IMR-90 (cell line): ENCODE data around the gene NACC2. TPM values are rescaled to one million over a fixed set of nuclear protein-coding genes. Genes with fewer than 3 reads are reported as not detected.

ENCODE experiments used
- ATAC-seq: fragments of 200-7000 bp; cut with Tn5 transposase; 2 replicates; pipeline ENCODE4 v1.9.1; 2020; ENCODE audit warnings: low read depth, mild to moderate bottlenecking, moderate library complexity
- BruUV-seq: library from RNA; stranded (reverse); fragments of 400-500 nt; replicated peaks from 2 replicates; lab custom pipeline; 2021; lab: Mats Ljungman, UMichigan
- CTCF ChIA-PET: fragments of 300-600 bp; formaldehyde crosslinking; extraction: SDS; loops from one replicate; lab custom pipeline; 2021; ENCODE audit warnings: antibody characterized with exemption; lab: Yijun Ruan, JAX
- POLR2A ChIA-PET: fragments of 300-600 bp; sonication (Branson Sonifier 250); formaldehyde crosslinking; loops from one replicate; lab custom pipeline; 2022; ENCODE audit warnings: antibody characterized with exemption; ENCODE audit not compliant: unreplicated experiment; lab: Charles Lee
- DNase-seq: peaks from one replicate; pipeline ENCODE4 v3.0.0; 2013
- H2AFZ ChIP-seq: replicated peaks from 2 replicates; pipeline ENCODE3; 2013; ENCODE audit warnings: low read length, mild to moderate bottlenecking; ENCODE audit not compliant: poor library complexity
- H2AK5ac ChIP-seq: 2 replicates; pipeline ENCODE4 v1.6.1; 2013; ENCODE audit warnings: low read depth, low read length, inconsistent platforms
- H2AK9ac ChIP-seq: replicated peaks from 2 replicates; pipeline ENCODE3; 2013; ENCODE audit warnings: mild to moderate bottlenecking, low read depth, low read length, moderate library complexity; ENCODE audit not compliant: poor library complexity
- H2BK120ac ChIP-seq: 2 replicates; pipeline ENCODE4 v1.6.1; 2013; ENCODE audit warnings: low read depth, low read length, inconsistent platforms
- H2BK15ac ChIP-seq: 3 replicates; pipeline ENCODE4 v1.6.1; 2013; ENCODE audit warnings: low read depth, low read length, inconsistent platforms
- H2BK20ac ChIP-seq: 2 replicates; pipeline ENCODE4 v1.6.1; 2013; ENCODE audit warnings: low read depth, mild to moderate bottlenecking, inconsistent platforms, low read length, moderate library complexity
- H2BK5ac ChIP-seq: 2 replicates; pipeline ENCODE4 v1.6.1; 2013; ENCODE audit warnings: mild to moderate bottlenecking, low read depth, low read length, inconsistent platforms; ENCODE audit not compliant: poor library complexity, severe bottlenecking
- H3K14ac ChIP-seq: replicated peaks from 2 replicates; pipeline ENCODE4 v1.6.1; 2013; ENCODE audit warnings: low read depth, low read length, inconsistent platforms
- H3K18ac ChIP-seq: 2 replicates; pipeline ENCODE4 v1.6.1; 2013; ENCODE audit warnings: low read depth, low read length, control low read depth
- H3K23ac ChIP-seq: 2 replicates; pipeline ENCODE4 v1.6.1; 2013; ENCODE audit warnings: low read depth, low read length, inconsistent platforms
- H3K27ac ChIP-seq: 2 replicates; pipeline ENCODE4 v1.5.1; 2013; ENCODE audit warnings: mild to moderate bottlenecking, control low read depth, low read length; ENCODE audit not compliant: insufficient read depth
- H3K27me3 ChIP-seq: 2 replicates; pipeline ENCODE4 v1.6.1; 2013; ENCODE audit warnings: low read length; ENCODE audit not compliant: control insufficient read depth, insufficient read depth
- H3K36me3 ChIP-seq: 2 replicates; pipeline ENCODE4 v1.6.1; 2013; ENCODE audit warnings: low read length, mixed read lengths; ENCODE audit not compliant: control insufficient read depth, insufficient read depth
- H3K4ac ChIP-seq: 2 replicates; pipeline ENCODE4 v1.6.1; 2013; ENCODE audit warnings: low read depth, low read length, inconsistent platforms
- H3K4me1 ChIP-seq: 2 replicates; pipeline ENCODE4 v1.6.1; 2013; ENCODE audit warnings: low read length, mixed read lengths; ENCODE audit not compliant: control insufficient read depth, insufficient read depth
- H3K4me2 ChIP-seq: 2 replicates; pipeline ENCODE4 v1.6.1; 2013; ENCODE audit warnings: low read depth, mild to moderate bottlenecking, control low read depth, low read length, moderate library complexity
- H3K4me3 ChIP-seq: 2 replicates; pipeline ENCODE4 v1.5.1; 2013; ENCODE audit warnings: low read depth, mild to moderate bottlenecking, control low read depth, low read length, moderate library complexity; ENCODE audit not compliant: insufficient read depth
- H3K56ac ChIP-seq: 2 replicates; pipeline ENCODE4 v1.6.1; 2013; ENCODE audit warnings: low read length, inconsistent platforms; ENCODE audit not compliant: insufficient read depth; ENCODE audit errors: extremely low read depth
- H3K79me1 ChIP-seq, 2 experiments: 2 replicates each; pipeline ENCODE4 v1.6.1; 2013; ENCODE audit warnings: low read length in 2 of 2, inconsistent platforms in 1 of 2, low read depth in 1 of 2
- H3K9ac ChIP-seq: 2 replicates; pipeline ENCODE4 v1.6.1; 2013; ENCODE audit warnings: low read depth, low read length, control low read depth
- H3K9me1 ChIP-seq: 2 replicates; pipeline ENCODE4 v1.6.1; 2013; ENCODE audit warnings: low read length, inconsistent platforms; ENCODE audit not compliant: insufficient read depth
- H3K9me3 ChIP-seq: 2 replicates; pipeline ENCODE4 v1.6.1; 2013; ENCODE audit warnings: low read length; ENCODE audit not compliant: control insufficient read depth, insufficient read depth
- H4K20me1 ChIP-seq: 2 replicates; pipeline ENCODE4 v1.6.1; 2013; ENCODE audit warnings: low read length, inconsistent platforms; ENCODE audit not compliant: insufficient read depth
- H4K5ac ChIP-seq: 2 replicates; pipeline ENCODE4 v1.6.1; 2013; ENCODE audit warnings: mild to moderate bottlenecking, low read depth, low read length, control low read depth
- H4K8ac ChIP-seq, 2 experiments: 2 replicates each; pipeline ENCODE4 v1.6.1; 2013; ENCODE audit warnings: low read depth in 2 of 2, low read length in 2 of 2, control low read depth in 1 of 2, inconsistent platforms in 1 of 2
- H4K91ac ChIP-seq: 2 replicates; pipeline ENCODE4 v1.6.1; 2013; ENCODE audit warnings: low read depth, low read length, inconsistent platforms; ENCODE audit not compliant: insufficient read depth
- BHLHE40 ChIP-seq: fragments of 150-350 bp; IDR thresholded peaks from 2 replicates; pipeline ENCODE4 v1.6.1; 2016; ENCODE audit warnings: mild to moderate bottlenecking, low read depth, low read length
- CEBPB ChIP-seq: IDR thresholded peaks from 2 replicates; pipeline ENCODE4 v1.6.1; 2012; ENCODE audit warnings: low read depth, low read length, improper control_type of control experiment
- FOS ChIP-seq: fragments of 150-350 bp; IDR thresholded peaks from 2 replicates; pipeline ENCODE4 v1.6.1; 2016; ENCODE audit warnings: low read depth, low read length
- MXI1 ChIP-seq: IDR thresholded peaks from 2 replicates; pipeline ENCODE4 v1.6.1; 2012; ENCODE audit warnings: low read depth, mild to moderate bottlenecking, low read length, moderate library complexity, borderline replicate concordance
- POLR2A ChIP-seq: IDR thresholded peaks from 2 replicates; pipeline ENCODE4 v1.6.1; 2012; ENCODE audit warnings: mild to moderate bottlenecking, low read depth, low read length
- RAD21 ChIP-seq: IDR thresholded peaks from 2 replicates; pipeline ENCODE4 v1.6.1; 2012; ENCODE audit warnings: low read length, improper control_type of control experiment
- WGBS, 2 experiments: methylation state at CpG; one replicate each; pipeline versions ENCODE4 v1.1.5 to v1.1.7; 2013; ENCODE audit warnings: missing lambda C conversion rate in 2 of 2; ENCODE audit not compliant: insufficient read length in 1 of 2; ENCODE audit errors: extremely low coverage in 2 of 2; 5-methylcytosine and 5-hydroxymethylcytosine counted together
- dilution Hi-C: fragments of 300-500 bp; cut with HindIII; formaldehyde crosslinking; loops from one replicate; pipeline ENCODE4 v1.14.3; 2018; ENCODE audit warnings: low sequenced_read_pairs; ENCODE audit not compliant: unreplicated experiment
- in situ Hi-C: fragments of 300-500 bp; cut with MboI; formaldehyde crosslinking; loops from 3 replicates; pipeline ENCODE4 v1.14.3; 2019; ENCODE audit warnings: low sequenced_read_pairs, inconsistent platforms, mixed read lengths
- intact Hi-C: fragments of 100-400 bp; cut with micrococcal nuclease; formaldehyde crosslinking; loops from 2 replicates; pipeline ENCODE4 v1.10.0; 2022
- polyA plus RNA-seq, 3 experiments: library from polyadenylated mRNA; depleted of rRNA; stranded (reverse); fragments of >200 nt; gene quantifications; 2 replicates each; pipeline ENCODE4 v1.2.3, GENCODE V29; 2012; ENCODE audit warnings: low replicate concordance in 1 of 3
- total RNA-seq: library from RNA; depleted of rRNA; stranded (reverse); fragments of >200 nt; gene quantifications from 2 replicates; pipeline ENCODE4 v1.2.3, GENCODE V29; 2012
- TF ChIP-seq, protein P1 (sequence below): fragments of 150-350 bp; IDR thresholded peaks from 2 replicates; pipeline ENCODE4 v1.6.1; 2016; ENCODE audit warnings: low read depth, mild to moderate bottlenecking, low read length, moderate library complexity, borderline replicate concordance
- TF ChIP-seq, protein P2 (sequence below): conservative IDR thresholded peaks from 2 replicates; pipeline ENCODE4 v1.5.1; 2012; ENCODE audit warnings: mild to moderate bottlenecking, low read depth, low read length, improper control_type of control experiment

NACC2 gene
- total and polyA plus RNA-seq, 2 of the 4 experiments (the other 2 are of a cell fraction) = 7.9 to 19.0 TPM

DNA sequence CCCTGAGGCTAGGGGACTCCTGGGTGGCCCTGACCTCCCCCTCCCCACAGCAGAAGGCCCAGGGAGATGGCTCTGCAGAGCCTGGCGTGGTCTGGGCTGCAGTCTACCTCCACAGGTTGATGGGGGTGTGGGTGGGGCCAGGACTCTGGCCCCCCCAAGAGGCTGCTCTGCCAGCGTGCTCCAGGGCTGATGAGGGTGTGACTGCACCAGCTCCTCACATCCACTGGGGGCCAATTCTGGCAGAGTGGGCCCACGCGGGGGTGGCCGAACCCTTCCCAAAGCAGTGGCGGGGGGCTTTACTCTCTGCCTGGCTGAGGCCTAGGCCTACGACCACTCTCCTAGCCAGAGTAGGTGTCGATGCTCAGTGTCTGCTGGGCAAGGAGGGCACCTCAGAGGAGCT lies 105.9 kb downstream of the NACC2 start (continued):
- TF ChIP-seq MXI1 (no peak), BHLHE40 (no peak)
- TF ChIP-seq, protein P1, sequence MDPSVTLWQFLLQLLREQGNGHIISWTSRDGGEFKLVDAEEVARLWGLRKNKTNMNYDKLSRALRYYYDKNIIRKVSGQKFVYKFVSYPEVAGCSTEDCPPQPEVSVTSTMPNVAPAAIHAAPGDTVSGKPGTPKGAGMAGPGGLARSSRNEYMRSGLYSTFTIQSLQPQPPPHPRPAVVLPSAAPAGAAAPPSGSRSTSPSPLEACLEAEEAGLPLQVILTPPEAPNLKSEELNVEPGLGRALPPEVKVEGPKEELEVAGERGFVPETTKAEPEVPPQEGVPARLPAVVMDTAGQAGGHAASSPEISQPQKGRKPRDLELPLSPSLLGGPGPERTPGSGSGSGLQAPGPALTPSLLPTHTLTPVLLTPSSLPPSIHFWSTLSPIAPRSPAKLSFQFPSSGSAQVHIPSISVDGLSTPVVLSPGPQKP = no peak

DNA sequence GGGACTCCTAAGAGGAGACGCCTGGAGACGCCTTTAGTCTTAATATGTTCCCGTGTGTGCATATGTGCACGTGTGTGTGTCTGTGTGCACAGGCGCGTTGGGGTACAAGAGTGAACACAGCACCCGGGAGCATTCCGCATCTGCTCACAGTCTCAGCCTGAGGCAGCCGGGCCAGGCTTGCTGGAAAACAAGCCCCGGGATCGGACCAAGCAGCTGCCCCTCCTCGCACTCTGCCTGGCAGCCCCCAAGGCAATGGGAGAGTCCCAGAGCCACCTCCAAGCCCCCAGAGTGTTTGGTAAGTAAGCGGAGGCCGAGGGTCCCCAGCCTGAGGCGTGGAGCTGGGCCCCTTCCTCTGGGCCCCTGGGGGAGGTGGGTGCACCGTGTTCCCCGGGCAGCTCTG lies 106.6 kb downstream of the NACC2 start:
- Histone ChIP-seq H3K4me1 (peaks cover 13% of the 10 kb centered on the region), H4K8ac (no peak overlapping the region), H3K9ac (no peak overlapping the region), H4K91ac (no peak overlapping the region), H3K27ac (no peak overlapping the region), H2AK5ac (no peak overlapping the region), H2BK120ac (no peak overlapping the region), H4K20me1 (no peaks in the 10 kb centered on the region), H2BK20ac (no peak overlapping the region), H3K79me1 (0 out of 4 replicates have a peak, but pooled peaks cover 0 to 3% of the 10 kb centered on the region in 2 experiments), H3K18ac (no peak overlapping the region), H2AK9ac (no peak overlapping the region), H3K27me3 (peaks cover 5% of the 10 kb centered on the region; the same call in 1 of the 2 replicates), H2BK5ac (no peak overlapping the region), H3K4ac (no peak overlapping the region), H3K9me3 (no peaks in the 10 kb centered on the region), H3K14ac (no peak overlapping the region), H3K4me2 (no peak overlapping the region), H3K4me3 (no peak overlapping the region), H3K23ac (no peak overlapping the region), H4K5ac (no peak overlapping the region), H3K56ac (no peak overlapping the region), H3K9me1 (no peaks in the 10 kb centered on the region), H2BK15ac (no peak overlapping the region), H2AFZ (no peak overlapping the region), H3K36me3 (no peaks in the 10 kb centered on the region)
- dilution Hi-C loops (no loop called here), intact Hi-C loops (no loop called here), in situ Hi-C loops (no loop called here)
- BruUV-seq = no TSS peak
- ATAC-seq (no peak), DNase-seq (no peak)
- ChIA-PET POLR2A (no interaction called here), CTCF (no interaction called here)
- WGBS, 2 experiments = 73% methylated on average over 9 of the region's 17 CpGs; no CpG with 5 or more reads in 1 of the 2 experiments
- TF ChIP-seq RAD21 (no peak), CEBPB (no peak), FOS (no peak), POLR2A (no peak)
- TF ChIP-seq, protein P2, sequence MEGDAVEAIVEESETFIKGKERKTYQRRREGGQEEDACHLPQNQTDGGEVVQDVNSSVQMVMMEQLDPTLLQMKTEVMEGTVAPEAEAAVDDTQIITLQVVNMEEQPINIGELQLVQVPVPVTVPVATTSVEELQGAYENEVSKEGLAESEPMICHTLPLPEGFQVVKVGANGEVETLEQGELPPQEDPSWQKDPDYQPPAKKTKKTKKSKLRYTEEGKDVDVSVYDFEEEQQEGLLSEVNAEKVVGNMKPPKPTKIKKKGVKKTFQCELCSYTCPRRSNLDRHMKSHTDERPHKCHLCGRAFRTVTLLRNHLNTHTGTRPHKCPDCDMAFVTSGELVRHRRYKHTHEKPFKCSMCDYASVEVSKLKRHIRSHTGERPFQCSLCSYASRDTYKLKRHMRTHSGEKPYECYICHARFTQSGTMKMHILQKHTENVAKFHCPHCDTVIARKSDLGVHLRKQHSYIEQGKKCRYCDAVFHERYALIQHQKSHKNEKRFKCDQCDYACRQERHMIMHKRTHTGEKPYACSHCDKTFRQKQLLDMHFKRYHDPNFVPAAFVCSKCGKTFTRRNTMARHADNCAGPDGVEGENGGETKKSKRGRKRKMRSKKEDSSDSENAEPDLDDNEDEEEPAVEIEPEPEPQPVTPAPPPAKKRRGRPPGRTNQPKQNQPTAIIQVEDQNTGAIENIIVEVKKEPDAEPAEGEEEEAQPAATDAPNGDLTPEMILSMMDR = no peak
- TF ChIP-seq, protein P1 = no peak
